Endometrial microvascular endothelial cells (primary cell): Measurements from ENCODE around the gene SLC25A10. TPM values are rescaled to one million over a fixed set of nuclear protein-coding genes. Genes with fewer than 3 reads are reported as not detected.
"Not testable (repeated sequence)": the region's sequence is repeated elsewhere in the genome, so short reads cannot be mapped to it uniquely, and the experiment has no call there.

Experiments used
- in situ Hi-C: cut with HindIII; loops from 2 replicates; pipeline ENCODE4 v1.10.0; 2017; ENCODE audit warnings: low sequenced_read_pairs, low pct_unique_long_range_greater_than_20kb; ENCODE audit errors: inconsistent ontology term
- total RNA-seq: library from RNA; depleted of rRNA; stranded (reverse); fragments of >200 nt; gene quantifications from one replicate; pipeline ENCODE4 v1.2.3, GENCODE V29; 2015; ENCODE audit errors: inconsistent ontology term

The SLC25A10 gene
- 42.1 TPM for total RNA-seq

- in situ Hi-C loops: no loop called here
Observed at GRCh38 chr17:81711814-81712467, at the start of gene SLC25A10. TSS of gene SLC25A10 (plus strand) at chr17:81712284. CDS start at chr17:81712427, 143 bp downstream.

GRCh38 chr17:81664051-81664470 lies 48.0 kb upstream of the SLC25A10 start:
- in situ Hi-C loops: no loop called here

GRCh38 chr17:81665205-81666091 lies 46.6 kb upstream of the SLC25A10 start:
- in situ Hi-C loops: no loop called here

- in situ Hi-C loops: no loop called here
Observed at GRCh38 chr17:81666092-81666341, 46.1 kb upstream of the SLC25A10 start.

GRCh38 chr17:81666342-81667191 lies 45.5 kb upstream of the SLC25A10 start, which contains the start of the genes CCDC137 and OXLD1:
TSS of gene CCDC137 (plus strand) at chr17:81666737. CDS start at chr17:81666767, 30 bp downstream.
TSS of gene OXLD1 (minus strand) at chr17:81666605. CDS start at chr17:81666577, 28 bp downstream.
- in situ Hi-C loops: no loop called here

GRCh38 chr17:81667754-81668153 lies 44.3 kb upstream of the SLC25A10 start:
- in situ Hi-C loops: no loop called here

GRCh38 chr17:81672504-81672903 lies 39.6 kb upstream of the SLC25A10 start:
- in situ Hi-C loops: no loop called here

- in situ Hi-C loops: no loop called here
Observed at GRCh38 chr17:81672954-81673353, 39.1 kb upstream of the SLC25A10 start.

GRCh38 chr17:81673561-81674258 lies 38.4 kb upstream of the SLC25A10 start:
- in situ Hi-C loops: no loop called here

- in situ Hi-C loops: not testable (repeated sequence)
Observed at GRCh38 chr17:81675515-81676221, 36.4 kb upstream of the SLC25A10 start.

GRCh38 chr17:81676906-81677305 lies 35.2 kb upstream of the SLC25A10 start:
- in situ Hi-C loops: no loop called here

GRCh38 chr17:81680150-81680549 lies 31.9 kb upstream of the SLC25A10 start:
- in situ Hi-C loops: no loop called here

- in situ Hi-C loops: no loop called here
Observed at GRCh38 chr17:81681672-81682071, 30.4 kb upstream of the SLC25A10 start.

- in situ Hi-C loops: no loop called here
Observed at GRCh38 chr17:81682565-81683207, 29.4 kb upstream of the SLC25A10 start.

GRCh38 chr17:81683208-81683583 lies 28.9 kb upstream of the SLC25A10 start:
- in situ Hi-C loops: no loop called here

GRCh38 chr17:81683584-81684441 lies 28.3 kb upstream of the SLC25A10 start, which contains the start of the genes ARL16 and HGS:
TSS of gene ARL16 (minus strand) at chr17:81683797. CDS start at chr17:81683753, 44 bp downstream.
TSS of gene HGS (plus strand) at chr17:81684011. CDS start at chr17:81684067, 56 bp downstream.
- in situ Hi-C loops: no loop called here
